Activated CD8-positive, alpha-beta memory T cell treated with anti-CD3 and anti-CD28 coated beads for 24 hours (primary cell): Measurements from ENCODE around the gene RTN4R.

ENCODE experiments used
- DNase-seq: peaks from one replicate; pipeline ENCODE4 v3.0.0-alpha.2; 2020

RTN4R gene

GRCh38 chr22:20227363-20227762 lies 40.8 kb downstream of the RTN4R start:
- no peak for DNase-seq

- DNase-seq, result no peak
These were observed 41.3 kb downstream of the RTN4R start for GRCh38 chr22:20226760-20227350.

GRCh38 chr22:20226077-20226716 lies 41.9 kb downstream of the RTN4R start:
- DNase-seq, result no peak

GRCh38 chr22:20225693-20225966 lies 42.5 kb downstream of the RTN4R start:
- DNase-seq, result no peak

GRCh38 chr22:20224917-20225692 lies 43.0 kb downstream of the RTN4R start:
- DNase-seq, result no peak

- no peak for DNase-seq
These were observed 43.9 kb downstream of the RTN4R start for GRCh38 chr22:20224256-20224626.

- DNase-seq, result no peak
These were observed 44.5 kb downstream of the RTN4R start for GRCh38 chr22:20223421-20224255.

- DNase-seq, result no peak
These were observed 45.2 kb downstream of the RTN4R start for GRCh38 chr22:20222764-20223420.

- DNase-seq, result no peak
These were observed 46.4 kb downstream of the RTN4R start for GRCh38 chr22:20221421-20222340.

- DNase-seq, result no peak
These were observed 47.5 kb downstream of the RTN4R start for GRCh38 chr22:20220629-20221026.

GRCh38 chr22:20219667-20220628 lies 48.2 kb downstream of the RTN4R start:
- no peak for DNase-seq

- no peak for DNase-seq
These were observed 49.1 kb downstream of the RTN4R start for GRCh38 chr22:20218987-20219386.

- no peak for DNase-seq
These were observed 49.7 kb downstream of the RTN4R start for GRCh38 chr22:20218326-20218872.

- DNase-seq, result no peak
These were observed 50.6 kb downstream of the RTN4R start for GRCh38 chr22:20217563-20217962.

- no peak for DNase-seq
These were observed 51.1 kb downstream of the RTN4R start for GRCh38 chr22:20216863-20217499.

GRCh38 chr22:20215742-20216141 lies 52.4 kb downstream of the RTN4R start:
- no peak for DNase-seq

- DNase-seq, result no peak
These were observed 53.3 kb downstream of the RTN4R start for GRCh38 chr22:20214853-20215252.

GRCh38 chr22:20213833-20214708 lies 54.0 kb downstream of the RTN4R start:
- DNase-seq, result no peak
